ENCODE measurements around the gene CTNNA1.

Gene CTNNA1

DNA sequence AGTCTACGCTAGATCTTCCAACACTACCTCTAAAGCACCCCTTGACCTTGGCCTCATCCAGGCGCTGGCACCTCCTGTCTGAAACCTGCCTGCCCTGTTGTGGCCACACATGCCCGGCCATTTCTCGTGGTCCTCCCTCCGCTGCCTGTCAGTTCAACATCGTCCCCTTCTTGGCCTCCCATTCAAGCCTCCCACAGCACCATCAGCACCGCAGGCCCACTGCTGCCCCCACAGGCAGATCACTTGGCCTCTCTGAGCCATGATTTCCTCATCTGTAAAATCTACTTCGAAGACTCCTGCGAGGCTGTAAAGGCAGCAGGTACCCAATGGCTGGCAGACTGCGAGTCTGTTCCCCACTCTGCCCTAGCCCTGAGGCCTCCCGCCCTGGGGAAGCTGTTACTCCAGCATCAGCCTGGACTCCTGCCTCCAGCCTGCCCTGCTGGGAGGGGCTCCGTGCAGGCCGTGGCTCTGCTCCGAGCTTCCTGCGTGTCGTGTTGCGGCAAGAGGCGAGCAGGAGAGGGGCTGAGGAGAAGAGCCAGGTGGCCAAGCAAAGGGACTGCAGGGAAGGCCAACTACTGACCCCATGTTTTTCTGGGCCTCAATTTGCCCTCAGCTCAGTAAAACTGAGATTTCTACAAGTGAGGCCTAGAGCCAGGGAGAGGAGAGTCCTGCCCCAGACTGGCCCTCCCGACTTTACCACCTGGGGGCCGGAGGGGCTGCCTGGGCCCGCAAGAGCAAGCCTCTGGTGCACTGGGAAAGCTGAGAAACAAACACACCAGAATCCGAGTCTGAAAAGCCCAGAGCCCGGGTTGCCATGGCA, 192.4 kb downstream of the CTNNA1 start:
- no peaks in the 10 kb centered on the region for H3K27me3 Mint-ChIP-seq (ENCODE audit: low read depth)
- peak in 1 of 3 experiments; percentile 3 for TF ChIP-seq CTCF (IDR thresholded peaks at IDR 0.05; ENCODE audit: unreplicated experiment in 3 of 3)
- no peak overlapping the region for H3K4me3 Mint-ChIP-seq
- H3K9me3 Mint-ChIP-seq: no peaks in the 10 kb centered on the region
- peaks cover 63% of the 10 kb centered on the region for H3K4me1 Mint-ChIP-seq
- H3K27ac Mint-ChIP-seq: peak overlapping the region; percentile 76 to 87 (median 86)
- peaks cover 18% of the 10 kb centered on the region for H3K36me3 Mint-ChIP-seq (ENCODE audit: low read depth)

DNA sequence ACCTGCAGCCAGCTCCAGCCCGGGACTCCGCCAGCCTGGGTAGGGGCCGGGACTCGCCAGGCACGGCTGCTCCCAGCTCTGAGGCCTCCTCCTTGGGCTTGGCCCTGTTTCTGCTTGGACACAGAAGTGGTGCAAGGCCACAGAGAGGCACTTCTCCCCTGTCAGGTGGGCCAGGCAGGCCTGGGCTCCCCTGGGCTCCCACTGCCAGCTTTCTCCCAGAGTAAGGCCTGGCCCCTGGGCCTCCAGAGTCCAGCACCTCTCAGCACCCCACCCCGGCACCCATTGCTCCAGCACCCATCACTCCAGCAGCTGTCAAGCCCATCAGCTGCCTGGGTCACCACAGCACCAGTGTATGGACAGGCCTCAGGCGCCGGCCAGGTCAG, 193.0 kb downstream of the CTNNA1 start:
- no peak for TF ChIP-seq CTCF (IDR thresholded peaks at IDR 0.05; ENCODE audit: unreplicated experiment in 3 of 3)
- Mint-ChIP-seq H3K4me1 (peaks cover 68% of the 10 kb centered on the region), H3K9me3 (no peaks in the 10 kb centered on the region), H3K4me3 (no peak overlapping the region), H3K27me3 (ENCODE audit: low read depth) (no peaks in the 10 kb centered on the region), H3K36me3 (ENCODE audit: low read depth) (peaks cover 12% of the 10 kb centered on the region), H3K27ac (peak overlapping the region in 2 of 3 experiments; percentile 41 to 76)

- H3K27ac Mint-ChIP-seq: peak overlapping the region; percentile 46 to 95 (median 89)
- H3K4me3 Mint-ChIP-seq: no peak overlapping the region
- H3K4me1 Mint-ChIP-seq: peaks cover 65% of the 10 kb centered on the region
- no peak for TF ChIP-seq CTCF (IDR thresholded peaks at IDR 0.05; ENCODE audit: unreplicated experiment in 3 of 3)
- H3K27me3 Mint-ChIP-seq (ENCODE audit: low read depth): no peaks in the 10 kb centered on the region
- no peaks in the 10 kb centered on the region for H3K9me3 Mint-ChIP-seq
- peaks cover 11% of the 10 kb centered on the region for H3K36me3 Mint-ChIP-seq (ENCODE audit: low read depth)
Measured at GRCh38 chr5:138946831-138947560, 193.8 kb downstream of the CTNNA1 start.

- Mint-ChIP-seq H3K36me3 (ENCODE audit: low read depth) (peaks cover 11% of the 10 kb centered on the region), H3K4me3 (no peak overlapping the region), H3K4me1 (peaks cover 66% of the 10 kb centered on the region), H3K27ac (peak overlapping the region; percentile 89 to 96 (median 95)), H3K27me3 (ENCODE audit: low read depth) (no peaks in the 10 kb centered on the region), H3K9me3 (no peaks in the 10 kb centered on the region)
- no peak for TF ChIP-seq CTCF (IDR thresholded peaks at IDR 0.05; ENCODE audit: unreplicated experiment in 3 of 3)
Measured at GRCh38 chr5:138947780-138948179, 194.6 kb downstream of the CTNNA1 start.

DNA sequence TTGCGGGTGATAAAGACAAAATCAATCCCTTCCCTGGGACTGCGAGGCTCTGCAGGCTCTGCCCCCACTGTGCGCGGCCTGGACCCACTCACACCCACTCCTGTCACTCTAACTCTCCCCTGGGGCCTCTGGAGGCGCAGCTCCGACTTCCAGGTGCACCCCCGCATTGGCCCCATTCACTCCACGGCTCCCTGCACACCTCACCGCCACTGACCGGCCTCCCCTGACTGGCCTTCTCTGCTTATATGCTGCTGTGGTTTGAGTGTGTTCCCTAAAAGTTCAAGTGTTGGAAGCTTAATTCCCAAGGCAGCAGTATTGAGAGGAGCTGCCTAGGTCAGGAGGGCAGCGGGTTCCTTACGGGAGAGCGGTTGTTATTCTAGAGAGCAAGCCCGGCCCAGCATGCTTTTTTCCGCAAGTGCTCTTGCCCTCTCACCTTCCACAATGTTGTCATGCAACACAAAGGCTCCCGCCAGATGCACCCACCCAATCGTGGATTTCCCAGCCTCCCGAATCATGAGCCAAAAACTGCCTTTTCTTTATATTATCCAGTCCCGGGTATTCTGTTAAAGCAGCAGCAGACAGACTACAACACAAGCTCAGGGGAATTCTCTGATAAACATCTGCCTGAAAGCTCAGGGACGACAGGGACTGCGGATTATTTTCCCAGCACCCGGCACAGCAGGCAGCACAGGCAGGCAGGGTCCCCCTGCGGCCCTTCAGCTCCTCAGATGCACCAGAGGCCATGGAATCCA, 195.4 kb downstream of the CTNNA1 start:
- H3K27ac Mint-ChIP-seq: peak overlapping the region; percentile 89 to 96 (median 95)
- no peaks in the 10 kb centered on the region for H3K9me3 Mint-ChIP-seq
- no peaks in the 10 kb centered on the region for H3K27me3 Mint-ChIP-seq (ENCODE audit: low read depth)
- peaks cover 72% of the 10 kb centered on the region for H3K4me1 Mint-ChIP-seq
- peak overlapping the region; percentile 33 to 45 (median 36) for H3K4me3 Mint-ChIP-seq
- no peak for TF ChIP-seq CTCF (IDR thresholded peaks at IDR 0.05; ENCODE audit: unreplicated experiment in 3 of 3)
- peaks cover 11% of the 10 kb centered on the region for H3K36me3 Mint-ChIP-seq (ENCODE audit: low read depth)
